LoVo (cell line): ENCODE results near the gene CCDC181.

Experiments used
- DNase-seq: peaks from one replicate; pipeline ENCODE4 v3.0.0-alpha.2; 2016; ENCODE audit warnings: low spot score

CCDC181 gene

GRCh38 chr1:169395955-169396354 lies 31.3 kb downstream of the CCDC181 start:
- DNase-seq: no peak

- no peak for DNase-seq
Measured at GRCh38 chr1:169392406-169392805, 34.9 kb downstream of the CCDC181 start.

DNA sequence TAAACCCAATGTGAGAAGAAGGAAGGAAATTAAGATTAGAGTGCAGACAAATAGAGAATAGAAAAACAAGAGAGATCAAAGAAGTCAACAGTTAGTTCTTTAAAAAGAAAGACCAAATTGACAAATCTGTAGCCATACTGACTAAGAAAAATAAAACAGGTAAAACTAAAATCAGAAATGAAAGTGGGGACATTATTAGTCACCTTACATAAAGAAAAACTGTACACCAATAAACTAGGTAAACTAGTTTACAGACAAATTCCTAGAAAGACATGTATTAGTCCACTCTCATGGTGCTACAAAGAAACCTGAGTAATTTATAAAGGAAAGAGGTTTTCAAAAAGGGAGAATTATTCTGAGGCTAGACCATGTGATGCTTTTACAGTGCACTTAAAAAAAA lies 37.0 kb downstream of the CCDC181 start:
- no peak for DNase-seq

DNA sequence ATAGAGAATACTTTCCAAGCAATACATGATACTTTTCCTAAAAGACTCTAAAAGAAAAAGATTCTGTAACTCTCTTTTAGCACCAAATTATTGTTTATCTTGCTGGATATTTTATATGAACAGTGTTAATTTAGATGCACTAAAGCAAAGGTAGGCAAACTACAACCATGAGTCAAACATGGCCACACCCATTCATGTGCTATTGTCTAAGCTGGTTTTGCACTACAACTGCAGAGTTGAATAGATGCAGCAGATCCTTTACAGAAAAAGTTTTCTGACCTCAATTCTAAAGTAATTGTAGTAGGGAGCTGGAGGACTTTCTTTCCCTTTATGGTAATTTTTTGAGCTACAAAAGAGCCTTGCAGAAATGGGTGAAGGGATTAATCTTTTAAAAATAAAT lies 39.9 kb downstream of the CCDC181 start:
- no peak for DNase-seq

DNA sequence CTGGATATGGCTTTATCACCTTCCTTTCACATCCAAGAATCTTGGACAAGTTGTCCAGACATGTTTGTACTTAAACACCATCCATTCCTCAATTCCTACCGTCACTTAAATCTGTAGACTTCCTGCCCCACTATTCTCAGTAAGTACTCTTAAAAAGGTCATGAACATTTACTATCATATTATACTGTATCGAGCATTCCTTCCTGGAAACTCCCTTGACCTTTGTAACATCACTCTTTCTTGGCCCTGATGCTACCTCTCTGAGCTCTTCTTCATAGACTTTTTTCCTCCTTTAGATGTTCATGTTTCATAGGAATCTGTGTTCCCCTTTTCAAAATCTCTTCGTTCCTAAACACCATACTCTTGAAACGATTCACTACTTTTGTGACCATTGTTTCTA lies 43.8 kb downstream of the CCDC181 start:
- DNase-seq: no peak

DNA sequence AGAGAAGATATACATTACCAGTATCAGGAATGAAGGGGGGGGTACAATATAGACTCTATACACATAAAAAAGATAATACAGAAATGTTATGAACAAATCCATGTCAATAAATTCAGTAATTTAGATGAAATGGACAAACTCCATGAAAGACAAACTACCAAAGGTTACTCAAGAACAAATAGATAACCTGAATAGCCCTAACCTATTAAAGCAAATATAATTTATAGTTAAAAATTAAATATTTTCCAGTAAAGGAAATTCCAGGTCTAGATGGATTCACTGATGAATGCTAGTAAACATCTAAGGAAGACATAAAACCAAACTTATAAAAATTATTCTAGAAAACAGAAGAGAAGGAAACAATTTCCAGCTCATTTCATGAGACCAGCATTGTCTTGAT lies 46.1 kb downstream of the CCDC181 start:
- no peak for DNase-seq

GRCh38 chr1:169371404-169371803 lies 55.9 kb downstream of the CCDC181 start:
- no peak for DNase-seq

- peak; percentile 22 for DNase-seq
Measured at GRCh38 chr1:169368406-169368769, 58.9 kb downstream of the CCDC181 start.

GRCh38 chr1:169367686-169368405 lies 59.4 kb downstream of the CCDC181 start, which contains the start of the genes BLZF1 and NME7:
Gene BLZF1, plus strand, starts transcription at chr1:169368195. Its CDS starts 1,328 bp downstream, at chr1:169369523.
Gene NME7, minus strand, starts transcription at chr1:169367797. Its CDS starts 87 bp downstream, at chr1:169367710.
- DNase-seq: peak; percentile 97

DNA sequence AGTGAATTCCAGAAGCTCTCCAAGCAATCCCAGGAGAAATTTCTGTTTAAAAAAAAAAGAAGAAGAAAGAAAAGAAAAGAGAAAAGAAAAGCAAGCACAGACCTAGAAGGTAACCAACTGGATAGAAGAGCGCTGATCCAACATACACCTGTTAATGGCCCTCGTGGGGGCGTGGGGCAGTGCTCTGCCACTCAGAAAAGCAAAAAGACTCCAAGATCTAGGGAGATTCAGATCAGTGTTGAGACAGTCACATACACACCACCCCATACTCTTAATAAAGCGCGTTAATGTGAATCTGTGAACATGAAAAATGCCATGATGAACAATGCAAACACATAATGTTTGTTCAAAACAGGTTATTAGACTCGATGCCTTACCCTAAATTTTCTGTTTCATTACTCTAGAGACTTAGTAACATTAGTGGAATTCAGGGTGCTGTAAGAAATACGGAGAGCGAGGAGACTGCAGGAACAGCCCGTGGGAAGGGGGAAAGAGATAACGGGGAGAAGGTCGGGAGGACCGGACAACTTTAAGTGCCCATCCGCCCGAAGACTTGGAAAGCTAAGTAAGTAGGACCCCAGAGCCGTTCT lies 60.1 kb downstream of the CCDC181 start:
- no peak for DNase-seq

DNA sequence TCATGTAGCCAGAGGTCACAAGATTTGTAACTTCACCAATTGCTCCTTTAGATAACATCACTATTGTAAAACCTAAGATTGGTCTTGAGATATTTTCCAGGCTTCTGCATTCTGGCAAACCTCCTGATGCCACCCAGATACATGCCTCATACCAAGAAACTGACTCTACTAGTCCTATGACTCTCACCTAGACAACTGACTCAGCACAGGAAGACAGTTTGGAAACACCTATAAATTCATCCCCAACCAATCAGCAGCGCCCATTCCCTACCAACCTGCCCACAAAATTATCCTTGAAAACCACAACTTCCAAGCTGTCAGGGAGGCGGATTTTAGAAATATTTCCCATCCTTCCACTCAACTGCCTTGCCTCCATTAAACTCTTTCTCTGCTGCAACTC lies 62.3 kb downstream of the CCDC181 start:
- DNase-seq: no peak

- DNase-seq: no peak
Measured at GRCh38 chr1:169363046-169363730, 64.1 kb downstream of the CCDC181 start.

DNA sequence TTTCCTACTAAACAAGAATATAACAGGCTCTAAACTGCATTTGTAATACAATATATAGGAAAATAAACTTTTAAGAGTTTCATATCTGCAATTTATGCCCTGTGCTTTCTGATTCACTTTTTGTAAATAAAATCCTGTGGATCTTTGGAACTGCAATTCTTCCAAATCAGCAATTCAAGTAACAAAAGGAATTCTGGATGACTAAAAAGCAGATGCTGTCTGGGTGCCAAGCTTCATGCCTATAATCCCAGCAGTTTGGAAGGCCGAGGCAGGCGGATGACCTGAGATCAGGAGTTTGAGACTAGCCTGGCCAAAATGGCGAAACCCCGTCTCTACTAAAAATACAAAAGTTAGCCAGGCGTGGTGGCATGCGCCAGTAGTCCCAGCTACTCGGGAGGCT lies 66.0 kb downstream of the CCDC181 start:
- no peak for DNase-seq

GRCh38 chr1:169360415-169360814 lies 66.9 kb downstream of the CCDC181 start:
- DNase-seq: no peak

GRCh38 chr1:169348383-169349036 lies 78.8 kb downstream of the CCDC181 start:
- peak; percentile 64 for DNase-seq

- no peak for DNase-seq
Measured at GRCh38 chr1:169347688-169348382, 79.4 kb downstream of the CCDC181 start.

DNA sequence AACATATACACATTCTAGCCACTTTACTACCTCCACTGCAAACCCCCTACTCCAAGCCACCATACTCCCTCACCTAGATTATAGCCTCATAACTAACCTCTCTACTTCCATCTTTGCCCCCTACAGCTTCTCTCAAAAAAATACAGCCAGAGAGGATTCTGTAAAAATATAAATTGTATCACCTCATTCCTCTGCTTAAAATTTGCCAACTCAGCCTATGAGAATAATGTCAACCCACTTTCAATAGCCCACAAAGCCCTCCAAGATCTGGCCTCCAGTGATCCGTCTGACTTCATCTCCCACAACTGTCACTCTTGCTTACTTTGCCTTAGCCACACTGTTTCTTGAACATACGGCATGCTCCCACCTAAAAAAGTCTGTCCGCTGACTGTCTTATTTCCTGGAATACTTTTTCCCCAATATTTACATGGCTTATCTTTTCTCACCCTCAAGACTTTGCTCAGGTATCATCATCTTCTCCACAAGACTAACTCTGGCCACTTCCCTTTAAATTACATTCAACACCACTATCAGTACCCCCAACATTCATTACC lies 81.2 kb downstream of the CCDC181 start:
- DNase-seq: no peak

DNA sequence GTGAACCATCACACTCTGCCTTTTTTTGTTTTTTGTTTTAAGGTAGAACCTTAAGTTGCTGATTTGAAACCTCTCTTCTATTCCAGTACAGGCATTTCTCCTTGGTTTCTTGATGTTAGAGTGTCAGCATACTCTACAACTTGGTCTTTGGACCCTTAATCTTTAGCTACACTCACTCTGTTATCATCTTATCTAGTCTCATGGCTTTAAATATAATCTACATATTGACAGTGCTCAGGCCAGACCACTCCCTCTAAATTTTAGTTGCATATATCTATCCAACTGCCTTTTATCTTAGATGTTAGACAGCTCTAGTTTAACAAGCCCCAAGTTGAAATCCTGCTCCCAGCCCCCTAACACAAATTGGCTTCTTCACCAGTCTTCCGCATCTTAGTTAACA lies 81.8 kb downstream of the CCDC181 start:
- DNase-seq: no peak
